Spleen (tissue), 11 donors: ENCODE data around the gene HSDL1. TPM values are rescaled to one million over a fixed set of nuclear protein-coding genes. Genes with fewer than 3 reads are reported as not detected.
A peak's percentile ranks its signal among the peaks of the same experiment; 100 is the strongest.
"Not testable (repeated sequence)": the region's sequence is repeated elsewhere in the genome, so short reads cannot be mapped to it uniquely, and the experiment has no call there.

Source experiments
- DNase-seq: peaks from one replicate; pipeline ENCODE4 v3.0.0-alpha.2; 2020
- H3K27ac ChIP-seq, 8 donors: fragments of 200-600 bp; sonication (generic) in 7 of 8; 1 replicate in 4 of 8; 2 replicates in 4 of 8; pipeline versions ENCODE4 v1.5.0 to v1.8.0; 2016 to 2021; ENCODE audit warnings: inconsistent platforms in 4 of 8, mild to moderate bottlenecking in 4 of 8, moderate library complexity in 1 of 8
- H3K27me3 ChIP-seq, 7 donors: fragments of 200-600 bp; sonication (generic) in 6 of 7; replicated peaks in 1 of 7; 1 replicate in 4 of 7; 2 replicates in 3 of 7; pipeline versions ENCODE4 v1.5.0 to v1.8.0; 2016 to 2021; ENCODE audit warnings: inconsistent platforms in 3 of 7, mild to moderate bottlenecking in 1 of 7
- H3K36me3 ChIP-seq, 6 donors: fragments of 200-600 bp; sonication (generic) in 5 of 6; 1 replicate in 4 of 6; 2 replicates in 2 of 6; pipeline versions ENCODE4 v1.5.0 to v1.8.0; 2016 to 2021; ENCODE audit warnings: inconsistent platforms in 2 of 6
- H3K4me1 ChIP-seq, 6 donors: fragments of 200-600 bp; sonication (generic) in 5 of 6; 1 replicate in 3 of 6; 2 replicates in 3 of 6; pipeline versions ENCODE4 v1.5.0 to v1.8.0; 2016 to 2021; ENCODE audit warnings: inconsistent platforms in 3 of 6
- H3K4me3 ChIP-seq, 8 donors: fragments of 200-600 bp; sonication (generic) in 7 of 8; 1 replicate in 4 of 8; 2 replicates in 4 of 8; pipeline versions ENCODE4 v1.5.0 to v1.8.0; 2016 to 2021; ENCODE audit warnings: inconsistent platforms in 4 of 8, mild to moderate bottlenecking in 4 of 8, moderate library complexity in 2 of 8
- H3K9me3 ChIP-seq, 8 donors: fragments of 200-600 bp; sonication (generic) in 7 of 8; 1 replicate in 4 of 8; 2 replicates in 4 of 8; pipeline versions ENCODE4 v1.5.0 to v1.8.0; 2016 to 2021; ENCODE audit warnings: inconsistent platforms in 4 of 8
- POLR2A ChIP-seq, 3 donors: fragments of 450-650 bp; IDR thresholded peaks; one replicate each; pipeline ENCODE4 v1.5.1; 2017; ENCODE audit warnings: antibody characterized with exemption in 3 of 3, mild to moderate bottlenecking in 1 of 3
- POLR2AphosphoS5 ChIP-seq, 3 donors: sonication (generic); formaldehyde crosslinking; IDR thresholded peaks; one replicate each; pipeline ENCODE4 v1.5.1; 2017; ENCODE audit warnings: antibody characterized with exemption in 3 of 3
- WGBS, 5 donors: extraction: QIAGEN DNeasy Blood & Tissue Kit in 3 of 5; methylation state at CpG; one replicate each; pipeline versions ENCODE4 v1.1.5 to v1.1.7; 2013 to 2018; 5-methylcytosine and 5-hydroxymethylcytosine counted together
- intact Hi-C: fragments of 100-400 bp; cut with DNase I; formaldehyde crosslinking; loops from one replicate; pipeline ENCODE4 v1.15.0; 2023; ENCODE audit warnings: low total_unique reads
- polyA plus RNA-seq, 3 donors: library from polyadenylated mRNA; stranded (reverse); fragments of 200-250 nt; gene quantifications; one replicate each; pipeline ENCODE4 v1.2.1, GENCODE V29; 2013
- total RNA-seq, 7 donors: library from RNA; depleted of rRNA in 3 of 7; stranded (reverse); fragments of >200 nt in 3 of 7; fragmentation: NEBNext Ultra II Directional in 4 of 7; extraction: Animal tissue kit (Norgen Biotek cat#: 25700) in 4 of 7; gene quantifications; one replicate each; pipeline versions ENCODE4 v1.1.0 to v1.2.1, GENCODE V29; 2016 to 2021
- TF ChIP-seq, protein P1 (sequence below), 11 experiments: fragments of 200-600 bp in 7 of 11; fragments of 450-650 bp in 4 of 11; sonication (generic) in 4 of 11; IDR thresholded peaks in 8 of 11; conservative IDR thresholded peaks in 3 of 11; 1 replicate in 7 of 11; 2 replicates in 4 of 11; pipeline versions ENCODE4 v1.4.0 to v1.8.0; 2016 to 2021; ENCODE audit warnings: antibody characterized with exemption in 11 of 11, inconsistent platforms in 4 of 11, mild to moderate bottlenecking in 1 of 11
- donor health status: healthy with polysubstance abuse.
- donor health status: DM: no; HTN: no; CAD: no; lungs with moderate emphysema.
- donor health status: DM: no; HTN: no; CAD: no.
- donor health status: Bipolar disorder and iron deficiency.
- donor health status: healthy.
- donor health status: DM: no; HTN: no; CAD: no.
- donor health status: DM: yes; HTN: yes; CAD: no.

Gene HSDL1
- total and polyA plus RNA-seq, 10 donors = 10.1 to 29.0 (median 20.0) TPM

DNA sequence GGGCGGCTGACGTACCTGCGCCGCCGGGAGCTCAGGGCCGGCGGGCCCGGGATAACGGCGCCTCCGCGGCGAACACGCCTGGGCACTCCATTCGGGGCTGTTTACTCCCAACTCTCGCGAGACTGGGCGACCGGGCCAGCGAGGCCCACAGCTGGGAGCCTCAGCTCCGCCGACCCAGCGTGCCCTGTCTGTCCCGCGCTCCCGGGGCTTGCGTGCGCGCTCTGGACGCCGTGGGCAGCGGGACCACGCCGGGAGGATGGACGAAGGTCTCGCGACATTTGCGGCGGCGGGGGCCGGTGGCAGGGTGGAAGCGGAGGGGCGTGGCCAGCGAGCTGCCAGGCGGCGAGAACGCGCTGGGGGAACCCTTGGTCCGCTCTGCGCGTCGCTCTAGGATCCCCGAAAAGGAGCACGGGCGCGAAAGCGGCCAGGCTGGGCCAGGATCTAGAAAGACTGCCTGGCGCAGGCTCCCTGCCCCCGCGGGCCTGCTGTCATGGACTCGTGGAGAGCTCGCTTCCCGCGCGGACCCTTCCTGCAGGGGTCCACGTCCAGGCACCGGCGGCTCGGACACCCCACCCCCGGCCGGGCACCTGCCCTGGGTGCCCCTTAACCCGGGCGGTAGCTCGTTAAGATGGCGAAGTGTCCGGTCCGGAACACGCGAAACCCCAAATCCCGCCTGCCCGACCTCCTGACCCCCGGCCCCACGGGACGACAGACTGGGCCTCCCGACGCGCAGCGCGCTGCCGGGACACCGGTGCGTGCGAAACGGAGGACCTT lies 28.1 kb downstream of the HSDL1 start, which contains the start of gene MBTPS1:
Gene MBTPS1, minus strand, starts transcription at position 223 of the 774 bp plus-strand sequence. CDS start 15,159 bp downstream, outside the sequence.
- no peaks in the 10 kb centered on the region for H3K27me3 ChIP-seq
- H3K36me3 ChIP-seq = no peaks in the 10 kb centered on the region
- peak; percentile 100 for DNase-seq
- no peaks in the 10 kb centered on the region for H3K9me3 ChIP-seq
- TF ChIP-seq POLR2A (IDR thresholded peaks at IDR 0.05) = peak in 1 of 3 donors; percentile 64
- TF ChIP-seq POLR2AphosphoS5 (IDR thresholded peaks at IDR 0.05) = peak; percentile 93 to 96 (median 94)
- TF ChIP-seq, protein P1, sequence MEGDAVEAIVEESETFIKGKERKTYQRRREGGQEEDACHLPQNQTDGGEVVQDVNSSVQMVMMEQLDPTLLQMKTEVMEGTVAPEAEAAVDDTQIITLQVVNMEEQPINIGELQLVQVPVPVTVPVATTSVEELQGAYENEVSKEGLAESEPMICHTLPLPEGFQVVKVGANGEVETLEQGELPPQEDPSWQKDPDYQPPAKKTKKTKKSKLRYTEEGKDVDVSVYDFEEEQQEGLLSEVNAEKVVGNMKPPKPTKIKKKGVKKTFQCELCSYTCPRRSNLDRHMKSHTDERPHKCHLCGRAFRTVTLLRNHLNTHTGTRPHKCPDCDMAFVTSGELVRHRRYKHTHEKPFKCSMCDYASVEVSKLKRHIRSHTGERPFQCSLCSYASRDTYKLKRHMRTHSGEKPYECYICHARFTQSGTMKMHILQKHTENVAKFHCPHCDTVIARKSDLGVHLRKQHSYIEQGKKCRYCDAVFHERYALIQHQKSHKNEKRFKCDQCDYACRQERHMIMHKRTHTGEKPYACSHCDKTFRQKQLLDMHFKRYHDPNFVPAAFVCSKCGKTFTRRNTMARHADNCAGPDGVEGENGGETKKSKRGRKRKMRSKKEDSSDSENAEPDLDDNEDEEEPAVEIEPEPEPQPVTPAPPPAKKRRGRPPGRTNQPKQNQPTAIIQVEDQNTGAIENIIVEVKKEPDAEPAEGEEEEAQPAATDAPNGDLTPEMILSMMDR (IDR thresholded peaks at IDR 0.05 in 8 of 11, conservative IDR thresholded peaks at IDR 0.05 in 3 of 11) = peak in 7 of 11 experiments; percentile 5 to 51 (median 43)
- intact Hi-C loops = no loop called here
- H3K4me3 ChIP-seq = peak within 1 kb of the TSS; percentile 65 to 99 (median 93)
- H3K4me1 ChIP-seq = peaks cover 15 to 56% (median 46%) of the 10 kb centered on the region in 6 donors
- WGBS, 5 donors = 0 to 1% (median 1%) methylated on average over 18 to 94 of the region's 94 CpGs
- H3K27ac ChIP-seq = peak within 1 kb of the TSS; percentile 88 to 98 (median 94)

DNA sequence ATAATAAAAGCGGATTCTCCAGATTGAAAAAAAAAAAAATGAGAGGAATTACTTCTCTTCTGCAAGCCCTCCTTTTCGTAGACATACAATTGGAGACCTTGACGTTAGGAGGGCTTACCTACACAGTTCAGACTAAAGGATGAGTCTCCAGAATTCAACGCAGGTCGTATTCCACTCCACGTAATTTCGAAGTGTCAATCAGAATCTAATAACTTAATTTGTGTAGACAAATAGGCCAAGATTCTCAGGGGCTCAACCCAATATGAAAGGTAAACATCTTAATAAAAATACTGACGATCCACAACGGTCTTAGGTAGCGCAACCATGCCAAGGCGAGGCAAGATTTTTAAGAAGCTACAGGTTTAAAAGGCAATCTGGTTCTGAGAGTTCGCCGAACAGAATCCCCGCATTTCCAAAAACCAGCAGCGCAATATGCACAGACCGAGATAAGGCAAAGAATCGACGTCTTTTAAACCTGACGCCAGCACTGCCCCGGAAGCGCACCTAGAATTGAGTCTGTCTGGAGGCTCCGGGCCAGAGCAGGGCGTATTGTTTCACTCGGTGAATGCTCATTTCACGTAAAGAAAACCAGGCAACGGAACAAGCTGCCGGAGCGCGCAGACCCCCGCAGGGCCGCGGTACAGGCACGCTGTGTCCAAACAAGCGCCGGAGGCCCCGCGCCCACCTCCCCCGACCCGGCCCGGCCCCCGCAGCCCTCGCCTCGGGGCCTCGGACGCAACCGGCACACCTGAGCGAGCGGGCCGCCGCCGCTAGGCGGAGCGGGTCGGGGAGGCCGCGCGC lies 28.9 kb downstream of the HSDL1 start:
- TF ChIP-seq, protein P1 (IDR thresholded peaks at IDR 0.05 in 8 of 11, conservative IDR thresholded peaks at IDR 0.05 in 3 of 11) = peak in 4 of 11 experiments; percentile 22 to 61 (median 57)
- no peak for TF ChIP-seq POLR2A (IDR thresholded peaks at IDR 0.05)
- WGBS, 5 donors = 2 to 3% (median 2%) methylated on average over 29 to 57 of the region's 57 CpGs
- Histone ChIP-seq H3K27me3 (no peaks in the 10 kb centered on the region), H3K36me3 (peaks cover 0 to 3% (median 0%) of the 10 kb centered on the region in 6 donors), H3K4me3 (peak overlapping the region; percentile 65 to 99 (median 93)), H3K4me1 (peaks cover 15 to 64% (median 50%) of the 10 kb centered on the region in 6 donors), H3K9me3 (no peaks in the 10 kb centered on the region), H3K27ac (peak overlapping the region; percentile 88 to 98 (median 94))
- no peak for DNase-seq
- intact Hi-C loops = no loop called here

DNA sequence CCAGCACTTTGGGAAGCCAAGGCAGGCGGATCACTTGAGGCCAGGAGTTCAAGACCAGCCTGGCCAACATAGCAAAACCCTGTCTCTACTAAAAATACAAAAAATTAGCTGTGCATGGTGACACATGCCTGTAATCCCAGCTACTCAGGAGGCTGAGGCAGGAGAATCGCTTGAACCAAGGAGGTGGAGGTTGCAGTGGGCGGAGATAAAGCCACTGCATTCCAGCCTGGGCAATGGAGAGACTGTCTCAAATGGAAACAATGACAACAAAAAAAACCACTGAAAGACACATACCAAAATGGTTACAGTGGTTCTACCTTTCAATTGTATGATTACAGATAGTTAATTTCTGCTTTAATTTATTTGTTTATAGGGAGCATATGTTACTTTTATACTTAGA lies 33.0 kb downstream of the HSDL1 start:
- not testable (repeated sequence) for H3K27me3 ChIP-seq, H3K4me3 ChIP-seq

DNA sequence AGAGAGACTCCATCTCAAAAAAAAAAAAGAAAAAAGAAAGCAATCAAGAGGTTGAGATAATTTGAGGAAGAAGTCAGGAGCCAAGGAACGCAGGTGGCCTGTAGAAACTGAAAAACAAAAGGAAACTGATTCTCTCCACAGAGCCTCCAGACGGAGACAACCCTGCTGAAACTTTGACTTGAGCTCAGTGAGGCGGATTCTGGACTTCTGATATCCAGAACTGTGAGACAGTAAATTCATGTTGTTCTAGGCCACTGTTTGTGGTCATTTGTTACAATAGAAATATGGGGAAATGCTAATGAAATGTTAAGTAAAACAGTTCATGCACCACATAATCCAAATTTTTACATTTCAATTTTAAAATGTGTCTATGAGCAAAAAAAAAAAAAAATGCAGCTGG lies 33.5 kb downstream of the HSDL1 start:
- 58 to 75% (median 60%) methylated on average over 3 of the region's 3 CpGs for WGBS, 5 donors
- peak overlapping the region in 1 of 8 donors; percentile 34 for H3K27ac ChIP-seq
- TF ChIP-seq POLR2AphosphoS5 (IDR thresholded peaks at IDR 0.05) (no peak), POLR2A (IDR thresholded peaks at IDR 0.05) (no peak)
- TF ChIP-seq, protein P1 (IDR thresholded peaks at IDR 0.05 in 8 of 11, conservative IDR thresholded peaks at IDR 0.05 in 3 of 11) = no peak
- H3K4me1 ChIP-seq = peaks cover 11 to 97% (median 55%) of the 10 kb centered on the region in 6 donors
- H3K27me3 ChIP-seq = no peaks in the 10 kb centered on the region
- intact Hi-C loops = no loop called here
- peaks cover 0 to 42% (median 8%) of the 10 kb centered on the region in 6 donors for H3K36me3 ChIP-seq
- no peaks in the 10 kb centered on the region for H3K9me3 ChIP-seq
- H3K4me3 ChIP-seq = no peak overlapping the region
- DNase-seq = no peak

More for the DNA sequence above, 33.0 kb downstream of the HSDL1 start:
- H3K9me3 ChIP-seq, intact Hi-C loops, DNase-seq: not testable (repeated sequence)
- Histone ChIP-seq H3K4me1 (peaks cover 11 to 93% (median 55%) of the 10 kb centered on the region in 6 donors), H3K36me3 (peaks cover 0 to 38% (median 8%) of the 10 kb centered on the region in 6 donors), H3K27ac (peak overlapping the region in 1 of 8 donors; percentile 34)
- 83 to 96% (median 95%) methylated on average over 3 of the region's 3 CpGs for WGBS, 5 donors
